Lower lobe of right lung (tissue), 2 donors: Measurements from ENCODE around the gene PNPLA6. TPM values are rescaled to one million over a fixed set of nuclear protein-coding genes. Genes with fewer than 3 reads are reported as not detected.

Experiments used
- ATAC-seq, 2 donors: fragments of 200-7000 bp; cut with Tn5 transposase; one replicate each; pipeline ENCODE4 v1.9.1; 2020 to 2022; ENCODE audit warnings: mild to moderate bottlenecking in 2 of 2, moderate library complexity in 2 of 2
- DNase-seq: peaks from one replicate; pipeline ENCODE4 v3.0.0-alpha.2; 2020
- H3K27ac ChIP-seq: fragments of 200-600 bp; one replicate; pipeline ENCODE4 v1.8.0; 2022
- H3K27me3 ChIP-seq: fragments of 200-600 bp; one replicate; pipeline ENCODE4 v1.8.0; 2022; ENCODE audit warnings: low read depth
- H3K36me3 ChIP-seq: fragments of 200-600 bp; one replicate; pipeline ENCODE4 v1.8.0; 2022; ENCODE audit warnings: mild to moderate bottlenecking
- H3K4me1 ChIP-seq: fragments of 200-600 bp; one replicate; pipeline ENCODE4 v1.8.0; 2022
- H3K4me3 ChIP-seq: fragments of 200-600 bp; one replicate; pipeline ENCODE4 v1.8.0; 2022; ENCODE audit warnings: mild to moderate bottlenecking
- H3K9me3 ChIP-seq: fragments of 200-600 bp; one replicate; pipeline ENCODE4 v1.8.0; 2022
- CTCF ChIP-seq: fragments of 200-600 bp; IDR thresholded peaks from one replicate; pipeline ENCODE4 v1.8.0; 2022; ENCODE audit warnings: antibody characterized with exemption, mild to moderate bottlenecking
- intact Hi-C: fragments of 100-400 bp; cut with DNase I; formaldehyde crosslinking; loops from one replicate; pipeline ENCODE4 v1.11.0; 2022
- total RNA-seq: library from RNA; stranded (reverse); fragmentation: NEBNext Ultra II Directional; extraction: Animal tissue kit (Norgen Biotek cat#: 25700); gene quantifications from one replicate; pipeline ENCODE4 v1.2.1, GENCODE V29; 2021
- donor health status: DM: no; HTN: yes; CAD: no; lungs with severe emphysema.

Gene PNPLA6
- total RNA-seq, 1 donor from 2014 or later: 289 TPM

DNA sequence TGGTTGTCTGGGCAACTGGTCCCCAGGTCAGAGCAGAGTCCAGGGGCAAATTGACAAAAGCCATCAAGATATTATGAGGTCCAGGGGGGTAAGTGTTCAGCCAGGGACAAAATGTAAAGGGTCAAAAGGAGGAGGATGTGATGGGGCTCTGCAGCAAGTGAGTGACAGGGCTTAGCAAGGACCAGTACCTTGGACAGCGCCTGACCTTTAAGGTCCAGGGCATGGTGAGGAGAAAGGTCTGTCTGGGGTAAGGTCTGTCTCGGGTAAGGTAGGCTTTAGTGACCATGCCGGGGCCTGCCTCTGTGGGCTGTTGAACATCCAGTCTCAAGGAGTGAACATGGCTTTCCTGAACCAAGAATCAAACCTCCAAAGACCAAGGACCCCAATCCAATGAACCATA, 25.9 kb upstream of the PNPLA6 start:
- ATAC-seq: no peak
- H3K4me3 ChIP-seq: no peak overlapping the region

DNA sequence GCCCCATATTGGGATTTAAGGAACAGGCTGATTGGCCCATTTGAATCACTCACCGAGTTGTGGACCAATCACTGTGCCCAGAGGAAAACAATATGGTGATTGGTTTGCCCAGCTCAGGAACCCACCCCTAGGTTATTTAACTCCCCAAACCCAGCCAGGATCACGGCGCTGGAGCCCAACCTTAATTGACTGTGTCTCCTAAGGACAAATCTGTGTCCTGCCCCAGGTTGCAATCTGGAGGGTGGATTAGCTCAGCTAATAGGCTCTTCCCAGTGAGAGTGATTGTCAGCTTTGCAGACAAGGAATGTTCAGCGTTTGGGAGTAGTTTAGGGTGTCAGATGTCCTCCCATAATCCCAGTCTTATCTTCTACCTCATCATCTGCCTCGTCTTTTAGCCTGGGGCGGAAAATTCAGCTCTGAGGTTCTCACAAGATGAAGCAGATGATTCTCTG, 23.1 kb upstream of the PNPLA6 start:
- no peak for DNase-seq
- Histone ChIP-seq H3K4me1 (peaks cover 17% of the 10 kb centered on the region), H3K27ac (no peak overlapping the region), H3K36me3 (no peaks in the 10 kb centered on the region), H3K9me3 (no peaks in the 10 kb centered on the region), H3K27me3 (no peaks in the 10 kb centered on the region), H3K4me3 (no peak overlapping the region)
- no peak for ATAC-seq
- no peak for TF ChIP-seq CTCF
- intact Hi-C loops: no loop called here

More for the DNA sequence above, 25.9 kb upstream of the PNPLA6 start:
- intact Hi-C loops: no loop called here
- H3K9me3 ChIP-seq: no peaks in the 10 kb centered on the region
- H3K27ac ChIP-seq: no peak overlapping the region
- no peak for TF ChIP-seq CTCF
- H3K4me1 ChIP-seq: peaks cover 14% of the 10 kb centered on the region
- H3K36me3 ChIP-seq: no peaks in the 10 kb centered on the region
- no peak for DNase-seq
- H3K27me3 ChIP-seq: peaks cover 7% of the 10 kb centered on the region

- no peak overlapping the region for H3K4me3 ChIP-seq
- no peaks in the 10 kb centered on the region for H3K36me3 ChIP-seq
- H3K27ac ChIP-seq: peak overlapping the region; percentile 85
- ATAC-seq (no peak), DNase-seq (no peak)
- no peak for TF ChIP-seq CTCF
- intact Hi-C loops: no loop called here
- H3K27me3 ChIP-seq: no peaks in the 10 kb centered on the region
- H3K9me3 ChIP-seq: no peaks in the 10 kb centered on the region
- H3K4me1 ChIP-seq: peaks cover 19% of the 10 kb centered on the region
These were observed 21.5 kb upstream of the PNPLA6 start for GRCh38 chr19:7513809-7514642.

GRCh38 chr19:7515110-7515644, 20.3 kb upstream of the PNPLA6 start:
- DNase-seq (no peak), ATAC-seq (peak; percentile 37 to 40)

GRCh38 chr19:7515645-7516151, 19.8 kb upstream of the PNPLA6 start, which contains the start of gene ZNF358:
TSS of gene ZNF358 (plus strand) at chr19:7516103. CDS start at chr19:7519243, 3,140 bp downstream.
- peak within 1 kb of the TSS; percentile 75 for H3K4me3 ChIP-seq
- H3K27ac ChIP-seq: peak within 1 kb of the TSS; percentile 86
- peaks cover 19% of the 10 kb centered on the region for H3K4me1 ChIP-seq
- ATAC-seq (peak; percentile 87 to 91), DNase-seq (peak; percentile 85)
- H3K36me3 ChIP-seq: peaks cover 8% of the 10 kb centered on the region
- H3K9me3 ChIP-seq: no peaks in the 10 kb centered on the region
- TF ChIP-seq CTCF: no peak
- no peaks in the 10 kb centered on the region for H3K27me3 ChIP-seq
- intact Hi-C loops: no loop called here

More at GRCh38 chr19:7515110-7515644, 20.3 kb upstream of the PNPLA6 start:
- Histone ChIP-seq H3K4me1 (peaks cover 19% of the 10 kb centered on the region), H3K36me3 (peaks cover 7% of the 10 kb centered on the region), H3K27me3 (no peaks in the 10 kb centered on the region), H3K9me3 (no peaks in the 10 kb centered on the region), H3K27ac (peak overlapping the region; percentile 85), H3K4me3 (peak overlapping the region; percentile 48)
- intact Hi-C loops: no loop called here
- TF ChIP-seq CTCF: no peak
